Breast epithelium (tissue), 4 donors: ENCODE results near the gene WTIP. TPM values are rescaled to one million over a fixed set of nuclear protein-coding genes. Genes with fewer than 3 reads are reported as not detected.
A peak's percentile ranks its signal among the peaks of the same experiment; 100 is the strongest.

ENCODE experiments used
- DNase-seq, 2 donors: peaks; one replicate each; pipeline ENCODE4 v3.0.0-alpha.2; 2019; ENCODE audit warnings: low spot score in 2 of 2
- H3K27ac ChIP-seq, 2 donors: fragments of 200-600 bp; sonication (generic) in 1 of 2; one replicate each; pipeline ENCODE4 v1.5.1; 2016 to 2019; ENCODE audit warnings: mild to moderate bottlenecking in 1 of 2
- H3K27me3 ChIP-seq, 2 donors: fragments of 200-600 bp; sonication (generic) in 1 of 2; one replicate each; pipeline versions ENCODE4 v1.5.1 to v1.6.0; 2017 to 2019; ENCODE audit warnings: control low read depth in 1 of 2, mild to moderate bottlenecking in 1 of 2
- H3K36me3 ChIP-seq: fragments of 200-600 bp; one replicate; pipeline ENCODE4 v1.5.1; 2019
- H3K4me1 ChIP-seq, 2 donors: fragments of 200-600 bp; sonication (generic); one replicate each; pipeline ENCODE4 v1.5.1; 2016 to 2019; ENCODE audit warnings: control low read depth in 1 of 2
- H3K4me3 ChIP-seq, 3 donors: fragments of 200-600 bp; sonication (generic); 1 replicate in 2 of 3; 2 replicates in 1 of 3; pipeline ENCODE4 v1.5.1; 2016 to 2019; ENCODE audit warnings: mild to moderate bottlenecking in 3 of 3, moderate library complexity in 2 of 3
- H3K9me3 ChIP-seq, 2 donors: fragments of 200-600 bp; sonication (generic) in 1 of 2; one replicate each; pipeline ENCODE4 v1.5.1; 2016 to 2019; ENCODE audit warnings: control low read depth in 1 of 2
- POLR2A ChIP-seq: fragments of 450-650 bp; IDR thresholded peaks from one replicate; pipeline ENCODE4 v1.6.1; 2016; ENCODE audit warnings: antibody characterized with exemption, mild to moderate bottlenecking, moderate library complexity
- POLR2AphosphoS5 ChIP-seq, 3 donors: sonication (generic); formaldehyde crosslinking; IDR thresholded peaks; one replicate each; pipeline ENCODE4 v1.6.1; 2017; ENCODE audit warnings: antibody characterized with exemption in 3 of 3
- intact Hi-C: fragments of 100-400 bp; cut with DNase I; formaldehyde crosslinking; loops from one replicate; pipeline ENCODE4 v1.15.1; 2023; ENCODE audit warnings: low total_unique reads
- total RNA-seq, 3 donors: library from RNA; depleted of rRNA; stranded (reverse); fragments of >200 nt; gene quantifications; one replicate each; pipeline ENCODE4 v1.1.0, GENCODE V29; 2016
- TF ChIP-seq, protein P1 (sequence below), 3 donors: fragments of 450-650 bp; IDR thresholded peaks; one replicate each; pipeline ENCODE4 v1.5.1; 2016 to 2017; ENCODE audit warnings: antibody characterized with exemption in 3 of 3, mild to moderate bottlenecking in 3 of 3, moderate library complexity in 3 of 3

The WTIP gene
- total RNA-seq, 3 donors from 2014 or later: 11.9 to 20.6 (median 14.9) TPM

DNA sequence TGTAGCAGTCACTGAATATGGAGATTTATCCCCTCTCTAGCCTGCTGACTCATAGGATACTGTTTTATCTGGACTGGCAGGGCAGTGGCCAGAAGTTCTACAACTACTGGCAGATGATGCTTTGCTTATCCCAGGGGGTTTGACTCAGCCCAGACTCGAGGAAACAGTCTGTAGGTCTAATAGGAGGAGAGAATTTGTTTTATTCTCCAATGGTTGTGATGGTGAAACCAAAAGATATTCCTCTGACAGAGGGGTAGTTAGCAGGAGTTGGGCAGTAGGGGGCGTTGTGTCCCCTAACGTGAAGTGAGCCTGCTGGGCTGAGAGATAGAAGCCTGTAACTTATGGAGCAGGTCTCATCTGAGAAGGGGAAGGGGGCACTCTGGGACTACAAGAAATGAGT is 74.9 kb downstream of the WTIP start:
- Histone ChIP-seq H3K9me3 (no peaks in the 10 kb centered on the region), H3K27me3 (no peaks in the 10 kb centered on the region), H3K27ac (no peak overlapping the region), H3K4me3 (no peak overlapping the region), H3K4me1 (no peaks in the 10 kb centered on the region), H3K36me3 (no peaks in the 10 kb centered on the region)
- DNase-seq: no peak
- TF ChIP-seq, protein P1, sequence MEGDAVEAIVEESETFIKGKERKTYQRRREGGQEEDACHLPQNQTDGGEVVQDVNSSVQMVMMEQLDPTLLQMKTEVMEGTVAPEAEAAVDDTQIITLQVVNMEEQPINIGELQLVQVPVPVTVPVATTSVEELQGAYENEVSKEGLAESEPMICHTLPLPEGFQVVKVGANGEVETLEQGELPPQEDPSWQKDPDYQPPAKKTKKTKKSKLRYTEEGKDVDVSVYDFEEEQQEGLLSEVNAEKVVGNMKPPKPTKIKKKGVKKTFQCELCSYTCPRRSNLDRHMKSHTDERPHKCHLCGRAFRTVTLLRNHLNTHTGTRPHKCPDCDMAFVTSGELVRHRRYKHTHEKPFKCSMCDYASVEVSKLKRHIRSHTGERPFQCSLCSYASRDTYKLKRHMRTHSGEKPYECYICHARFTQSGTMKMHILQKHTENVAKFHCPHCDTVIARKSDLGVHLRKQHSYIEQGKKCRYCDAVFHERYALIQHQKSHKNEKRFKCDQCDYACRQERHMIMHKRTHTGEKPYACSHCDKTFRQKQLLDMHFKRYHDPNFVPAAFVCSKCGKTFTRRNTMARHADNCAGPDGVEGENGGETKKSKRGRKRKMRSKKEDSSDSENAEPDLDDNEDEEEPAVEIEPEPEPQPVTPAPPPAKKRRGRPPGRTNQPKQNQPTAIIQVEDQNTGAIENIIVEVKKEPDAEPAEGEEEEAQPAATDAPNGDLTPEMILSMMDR (IDR thresholded peaks at IDR 0.05): peak in 1 of 3 donors; percentile 28
- TF ChIP-seq POLR2AphosphoS5 (IDR thresholded peaks at IDR 0.05) (no peak), POLR2A (no peak)
- intact Hi-C loops: no loop called here

DNA sequence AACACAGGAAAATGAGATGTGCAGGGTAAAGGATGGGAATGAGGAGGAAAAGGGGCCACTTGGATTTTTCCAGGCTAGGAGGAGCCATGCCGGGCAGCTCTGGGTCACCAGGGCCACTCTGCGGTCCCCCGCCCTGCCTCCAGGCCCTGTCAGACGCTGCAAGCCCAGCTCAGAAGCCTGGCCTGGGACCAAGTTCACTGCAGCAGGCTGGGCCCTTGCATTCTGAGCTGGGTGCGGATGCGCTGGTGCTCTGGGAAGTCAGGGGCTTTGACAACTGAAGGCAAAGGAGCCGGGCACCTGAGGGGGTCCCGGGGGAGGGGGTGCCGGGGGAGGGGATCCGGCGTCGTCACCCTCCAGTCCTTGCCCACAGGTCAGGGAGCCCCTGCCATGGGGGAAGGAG is 77.5 kb downstream of the WTIP start:
- H3K4me3 ChIP-seq: no peak overlapping the region
- no peaks in the 10 kb centered on the region for H3K36me3 ChIP-seq
- H3K27me3 ChIP-seq: no peaks in the 10 kb centered on the region
- H3K9me3 ChIP-seq: no peaks in the 10 kb centered on the region
- H3K4me1 ChIP-seq: no peaks in the 10 kb centered on the region
- intact Hi-C loops: no loop called here
- no peak overlapping the region for H3K27ac ChIP-seq
- DNase-seq: no peak
- TF ChIP-seq POLR2A (no peak), POLR2AphosphoS5 (IDR thresholded peaks at IDR 0.05) (no peak)
- TF ChIP-seq, protein P1 (IDR thresholded peaks at IDR 0.05): no peak

- Histone ChIP-seq H3K4me3 (no peak overlapping the region), H3K27me3 (no peaks in the 10 kb centered on the region), H3K9me3 (no peaks in the 10 kb centered on the region), H3K36me3 (no peaks in the 10 kb centered on the region), H3K4me1 (no peaks in the 10 kb centered on the region), H3K27ac (no peak overlapping the region)
- no peak for DNase-seq
- intact Hi-C loops: no loop called here
- TF ChIP-seq, protein P1 (IDR thresholded peaks at IDR 0.05): no peak
- TF ChIP-seq POLR2AphosphoS5 (IDR thresholded peaks at IDR 0.05): no peak
- no peak for TF ChIP-seq POLR2A
Observed at GRCh38 chr19:34560229-34560628, 78.7 kb downstream of the WTIP start.

Other genes with a start within 250 kb of the WTIP start
- gene GARRE1, start 227.2 kb upstream of the WTIP start, total RNA-seq: 10 to 100 TPM; 21.0 to 43.9 (median 25.2) TPM
- gene GPI, start 116.6 kb upstream of the WTIP start, total RNA-seq: 100 to 1,000 TPM in 2 of 3 donors, 10 to 100 TPM in 1; 97.9 to 130 (median 113) TPM
- gene PDCD2L, start 77.4 kb upstream of the WTIP start, total RNA-seq: 10 to 100 TPM in 2 of 3 donors, 1 to 10 TPM in 1; 7.8 to 15.7 (median 10.9) TPM
- 100 to 1,000 TPM; 105 to 176 (median 127) TPM for gene UBA2, start 53.4 kb upstream of the WTIP start, total RNA-seq
- gene SCGB2B2, start 195.4 kb downstream of the WTIP start, total RNA-seq: 1 to 10 TPM in 1 of 3 donors, under 1 TPM in 2; 0.80 to 5.6 (median 0.98) TPM
- gene ZNF302, start 195.9 kb downstream of the WTIP start, total RNA-seq: 10 to 100 TPM; 24.2 to 54.2 (median 33.1) TPM